C4-2B (cell line): ENCODE results near the gene CCNJL.

Experiments
- H3K27ac ChIP-seq: fragments of 450-650 bp; 2 replicates; pipeline ENCODE4 v1.5.1; 2017
- ZFX ChIP-seq: fragments of 450-650 bp; IDR thresholded peaks from 2 replicates; pipeline ENCODE4 v1.6.1; 2017
- TF ChIP-seq, protein P1 (sequence below): fragments of 450-650 bp; conservative IDR thresholded peaks from 2 replicates; pipeline ENCODE4 v1.5.1; 2017; ENCODE audit warnings: mild to moderate bottlenecking

The CCNJL gene

GRCh38 chr5:160260881-160261815, 51.2 kb downstream of the CCNJL start:
- TF ChIP-seq ZFX: no peak
- TF ChIP-seq, protein P1, sequence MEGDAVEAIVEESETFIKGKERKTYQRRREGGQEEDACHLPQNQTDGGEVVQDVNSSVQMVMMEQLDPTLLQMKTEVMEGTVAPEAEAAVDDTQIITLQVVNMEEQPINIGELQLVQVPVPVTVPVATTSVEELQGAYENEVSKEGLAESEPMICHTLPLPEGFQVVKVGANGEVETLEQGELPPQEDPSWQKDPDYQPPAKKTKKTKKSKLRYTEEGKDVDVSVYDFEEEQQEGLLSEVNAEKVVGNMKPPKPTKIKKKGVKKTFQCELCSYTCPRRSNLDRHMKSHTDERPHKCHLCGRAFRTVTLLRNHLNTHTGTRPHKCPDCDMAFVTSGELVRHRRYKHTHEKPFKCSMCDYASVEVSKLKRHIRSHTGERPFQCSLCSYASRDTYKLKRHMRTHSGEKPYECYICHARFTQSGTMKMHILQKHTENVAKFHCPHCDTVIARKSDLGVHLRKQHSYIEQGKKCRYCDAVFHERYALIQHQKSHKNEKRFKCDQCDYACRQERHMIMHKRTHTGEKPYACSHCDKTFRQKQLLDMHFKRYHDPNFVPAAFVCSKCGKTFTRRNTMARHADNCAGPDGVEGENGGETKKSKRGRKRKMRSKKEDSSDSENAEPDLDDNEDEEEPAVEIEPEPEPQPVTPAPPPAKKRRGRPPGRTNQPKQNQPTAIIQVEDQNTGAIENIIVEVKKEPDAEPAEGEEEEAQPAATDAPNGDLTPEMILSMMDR: no peak
- no peak overlapping the region for H3K27ac ChIP-seq

DNA sequence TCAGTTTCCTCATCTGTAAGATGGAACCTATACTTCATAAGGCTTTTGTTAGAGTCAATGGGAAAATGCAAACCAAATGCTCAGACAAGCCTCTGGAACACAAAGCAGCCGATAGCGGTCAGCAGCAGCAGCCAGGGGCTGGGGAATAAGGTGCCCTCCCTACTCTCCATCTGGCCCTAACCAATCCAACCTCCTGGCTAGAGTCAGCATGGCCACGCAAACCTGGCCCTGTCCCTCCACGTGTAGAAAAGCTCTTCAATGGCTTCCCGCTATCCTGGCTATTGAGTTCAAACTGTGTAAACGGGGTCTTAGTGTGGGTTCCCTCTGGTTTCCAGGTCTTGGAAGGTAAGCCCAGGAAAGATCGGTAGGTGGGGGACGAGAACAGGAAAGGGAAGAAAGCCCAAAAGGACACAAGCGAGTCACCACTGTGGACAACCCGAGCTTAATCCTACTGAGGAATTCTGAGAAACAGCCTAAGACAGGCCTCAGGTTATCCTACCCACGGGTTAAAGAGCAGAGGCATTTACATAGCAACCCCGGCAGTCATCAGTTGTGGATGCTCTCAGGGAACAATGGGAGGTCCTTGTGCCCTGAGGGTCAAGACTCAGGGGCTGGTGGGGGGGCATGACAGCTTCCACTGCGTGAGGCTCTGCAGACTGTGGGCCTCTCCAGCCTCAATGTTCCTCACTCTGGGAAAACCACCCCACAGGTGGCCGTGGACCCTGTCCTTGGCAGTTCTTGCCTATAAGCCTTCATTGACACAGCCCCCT, 52.2 kb downstream of the CCNJL start:
- H3K27ac ChIP-seq: no peak overlapping the region
- TF ChIP-seq ZFX: no peak
- TF ChIP-seq, protein P1: no peak

DNA sequence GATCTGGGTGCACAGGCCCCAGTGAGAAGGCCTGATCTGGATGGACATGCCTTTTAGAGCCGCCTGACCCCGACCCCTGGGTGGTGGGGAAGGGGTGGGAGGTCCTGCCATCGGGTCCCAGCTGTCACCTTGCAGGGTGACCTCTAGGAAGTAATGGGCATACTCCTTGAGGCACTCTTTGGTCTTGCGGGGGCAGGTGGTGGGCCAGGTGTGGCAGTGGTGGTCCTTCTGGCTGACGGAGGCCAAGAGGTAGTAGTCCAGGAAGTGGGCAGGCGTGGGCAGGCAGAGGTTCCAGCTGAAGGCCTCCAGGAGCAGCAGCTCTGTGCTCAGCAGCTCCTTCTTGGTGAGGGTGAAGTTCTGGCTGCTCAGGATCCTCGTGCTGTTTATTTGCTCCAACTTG, 53.0 kb downstream of the CCNJL start:
- TF ChIP-seq, protein P1: no peak
- TF ChIP-seq ZFX: no peak
- H3K27ac ChIP-seq: no peak overlapping the region

DNA sequence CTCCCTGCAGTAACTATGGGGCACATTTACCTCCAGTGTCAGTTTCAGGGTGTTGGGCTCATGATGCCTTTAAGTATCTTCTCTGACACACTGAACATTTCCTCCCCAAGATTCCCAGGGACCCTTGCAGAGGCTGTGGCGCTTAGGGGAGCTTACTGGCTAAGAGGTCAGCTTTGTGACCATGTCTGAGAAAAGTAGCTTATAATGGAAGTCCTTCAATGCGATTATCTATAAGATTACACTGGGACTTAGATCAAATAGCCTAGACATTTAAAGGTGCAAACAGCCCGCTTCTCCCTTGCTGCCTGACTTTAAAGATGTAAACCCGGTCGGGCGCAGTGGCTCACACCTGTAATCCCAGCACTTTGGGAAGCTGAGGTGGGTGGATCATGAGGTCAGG, 57.7 kb downstream of the CCNJL start:
- H3K27ac ChIP-seq: no peak overlapping the region
- TF ChIP-seq ZFX: no peak
- TF ChIP-seq, protein P1: no peak

DNA sequence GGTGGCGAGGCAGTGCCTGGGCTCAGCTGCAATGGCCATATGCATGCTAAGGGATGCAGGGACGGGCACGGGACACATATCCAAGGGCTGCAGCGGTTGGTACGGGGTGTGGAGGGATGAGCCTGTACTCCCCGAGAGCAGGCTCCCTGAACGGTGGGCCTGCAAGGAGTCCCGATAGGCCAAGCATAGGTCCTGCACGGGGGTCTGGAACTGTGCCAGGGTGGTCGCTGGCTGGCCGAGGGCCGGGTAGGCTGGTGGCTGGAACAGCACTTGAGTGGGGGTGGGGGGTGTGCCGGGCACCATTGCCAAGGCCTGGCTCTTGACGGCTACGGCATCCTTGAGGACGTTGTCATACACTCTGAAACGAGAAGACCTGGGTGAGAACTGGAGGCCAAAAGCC, 58.9 kb downstream of the CCNJL start:
- TF ChIP-seq, protein P1: no peak
- TF ChIP-seq ZFX: no peak
- no peak overlapping the region for H3K27ac ChIP-seq

- no peak overlapping the region for H3K27ac ChIP-seq
- TF ChIP-seq, protein P1: no peak
- no peak for TF ChIP-seq ZFX
Observed at GRCh38 chr5:160252916-160253315, 59.4 kb downstream of the CCNJL start.
